UCSD-AML1 (cell line): ENCODE data around the gene PGK2.

Experiments used
- DNase-seq: peaks from one replicate; lab custom pipeline; 2025; ENCODE audit not compliant: unreplicated experiment; lab: John Stamatoyannopoulos, UW

The PGK2 gene

GRCh38 chr6:49739423-49739822 is 47.7 kb downstream of the PGK2 start:
- no peak for DNase-seq

- DNase-seq = no peak
Observed at GRCh38 chr6:49736017-49736508, 51.0 kb downstream of the PGK2 start.
